ENCODE results near the gene LAIR1.
"Not testable (repeated sequence)": the region's sequence is repeated elsewhere in the genome, so short reads cannot be mapped to it uniquely, and the experiment has no call there.

GRCh38 chr19:54361680-54362422 lies 2.9 kb downstream of the LAIR1 start:
- not testable (repeated sequence) for TF ChIP-seq CTCF, EZH2phosphoT487, EZH2 (IDR thresholded peaks at IDR 0.05)

Measured in neural progenitor cell (in vitro differentiated cells).